Osteoblast (primary cell): Measurements from ENCODE around the gene PARD3. TPM values are rescaled to one million over a fixed set of nuclear protein-coding genes. Genes with fewer than 3 reads are reported as not detected.

Experiments used
- DNase-seq: peaks from one replicate; pipeline ENCODE4 v3.0.0; 2011; ENCODE audit warnings: low spot score, mixed read lengths; ENCODE audit not compliant: insufficient read length; ENCODE audit errors: missing footprints
- H2AFZ ChIP-seq: 2 replicates; pipeline ENCODE4 v1.6.0; 2011; ENCODE audit warnings: mild to moderate bottlenecking, low read length
- H3K27ac ChIP-seq: 2 replicates; pipeline ENCODE4 v1.5.1; 2011; ENCODE audit warnings: mild to moderate bottlenecking, low read depth, low read length, moderate library complexity
- H3K27me3 ChIP-seq: 2 replicates; pipeline ENCODE4 v1.6.0; 2012; ENCODE audit warnings: mild to moderate bottlenecking, control low read depth, inconsistent platforms, low read length, moderate library complexity; ENCODE audit not compliant: insufficient read depth
- H3K36me3 ChIP-seq: 2 replicates; pipeline ENCODE4 v1.5.1; 2011; ENCODE audit warnings: mild to moderate bottlenecking, low read length, control low read depth, moderate library complexity; ENCODE audit not compliant: insufficient read depth
- H3K4me1 ChIP-seq: 2 replicates; pipeline ENCODE4 v1.5.1; 2011; ENCODE audit warnings: mild to moderate bottlenecking, low read length, control low read depth, moderate library complexity; ENCODE audit not compliant: insufficient read depth
- H3K4me2 ChIP-seq: 2 replicates; pipeline ENCODE4 v1.6.0; 2011; ENCODE audit warnings: mild to moderate bottlenecking, low read length; ENCODE audit not compliant: insufficient read depth
- H3K4me3 ChIP-seq: fragments of 200-600 bp; sonication (generic); 3 replicates; pipeline ENCODE4 v1.5.1; 2012; ENCODE audit warnings: mild to moderate bottlenecking, low read length, inconsistent platforms; ENCODE audit not compliant: insufficient read depth
- H3K79me2 ChIP-seq: 2 replicates; pipeline ENCODE4 v1.6.0; 2012; ENCODE audit warnings: mild to moderate bottlenecking, low read length, control low read depth, inconsistent platforms; ENCODE audit not compliant: insufficient read depth
- H3K9me3 ChIP-seq: 2 replicates; pipeline ENCODE4 v1.5.1; 2011; ENCODE audit warnings: low read depth, low read length, control low read depth
- H4K20me1 ChIP-seq: 2 replicates; pipeline ENCODE4 v1.6.0; 2012; ENCODE audit warnings: mild to moderate bottlenecking, low read length, control low read depth; ENCODE audit not compliant: insufficient read depth
- CTCF ChIP-seq: IDR thresholded peaks from 2 replicates; pipeline ENCODE4 v1.5.1; 2011; ENCODE audit warnings: mild to moderate bottlenecking, low read depth, low read length, moderate library complexity; ENCODE audit errors: extremely low read depth
- total RNA-seq: library from RNA; depleted of rRNA; stranded (reverse); fragments of >200 nt; gene quantifications from 2 replicates; pipeline ENCODE4 v1.2.3, GENCODE V29; 2012

PARD3 gene
- total RNA-seq, 1 donor = 71.7 TPM

- Histone ChIP-seq H4K20me1 (no peaks in the 10 kb centered on the region), H2AFZ (no peak overlapping the region), H3K4me1 (peaks cover 20% of the 10 kb centered on the region), H3K9me3 (no peaks in the 10 kb centered on the region), H3K79me2 (no peaks in the 10 kb centered on the region), H3K27me3 (no peaks in the 10 kb centered on the region), H3K4me2 (no peak overlapping the region), H3K36me3 (no peaks in the 10 kb centered on the region), H3K4me3 (no peak overlapping the region), H3K27ac (no peak overlapping the region)
- TF ChIP-seq CTCF = no peak
- no peak for DNase-seq
These were observed 653.2 kb downstream of the PARD3 start for GRCh38 chr10:34161777-34162370.

DNA sequence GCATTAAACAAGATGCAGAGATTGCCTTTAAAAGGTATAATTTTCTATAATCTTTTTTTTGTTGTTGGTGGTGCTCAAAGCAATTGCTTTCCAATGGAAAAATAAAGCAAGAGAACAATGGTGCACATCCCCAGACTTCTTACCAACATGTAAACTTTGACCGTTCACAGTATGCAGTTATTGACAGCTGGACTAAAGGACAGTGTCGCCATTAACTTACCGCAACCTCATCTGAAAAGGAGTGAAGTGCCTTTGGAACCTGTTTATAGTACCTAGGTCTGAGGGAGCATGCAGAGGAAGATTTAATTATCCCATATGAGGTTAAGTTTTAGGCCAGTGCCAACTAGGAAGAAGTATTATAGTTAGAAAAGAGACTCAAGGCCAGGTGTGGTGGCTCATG, 654.5 kb downstream of the PARD3 start:
- no peaks in the 10 kb centered on the region for H3K27me3 ChIP-seq
- no peaks in the 10 kb centered on the region for H4K20me1 ChIP-seq
- no peak overlapping the region for H2AFZ ChIP-seq
- H3K79me2 ChIP-seq = no peaks in the 10 kb centered on the region
- no peaks in the 10 kb centered on the region for H3K9me3 ChIP-seq
- TF ChIP-seq CTCF = no peak
- DNase-seq = no peak
- no peak overlapping the region for H3K27ac ChIP-seq
- H3K36me3 ChIP-seq = no peaks in the 10 kb centered on the region
- peaks cover 26% of the 10 kb centered on the region for H3K4me1 ChIP-seq
- no peak overlapping the region for H3K4me3 ChIP-seq
- no peak overlapping the region for H3K4me2 ChIP-seq

DNA sequence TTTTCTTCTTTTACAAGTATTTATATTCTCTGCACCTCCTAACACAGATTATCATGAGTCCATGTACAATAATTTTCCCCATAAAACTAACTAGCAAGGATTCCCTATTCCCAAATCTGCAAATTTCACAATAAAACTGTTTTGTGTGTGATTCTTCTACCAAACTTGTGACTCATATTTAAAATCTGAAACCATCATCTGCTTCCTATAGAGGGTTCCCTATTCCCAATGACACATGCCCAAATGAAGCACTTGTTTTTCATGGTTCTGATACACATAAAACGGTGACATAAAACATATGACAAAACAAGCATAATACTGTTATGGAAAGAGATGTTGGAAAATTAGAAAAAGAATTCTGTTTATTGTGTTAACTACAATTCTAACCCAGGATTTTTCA, 657.6 kb downstream of the PARD3 start:
- Histone ChIP-seq H2AFZ (no peak overlapping the region), H3K4me1 (peaks cover 15% of the 10 kb centered on the region), H3K27me3 (no peaks in the 10 kb centered on the region), H4K20me1 (no peaks in the 10 kb centered on the region), H3K4me3 (peak overlapping the region; percentile 17), H3K36me3 (no peaks in the 10 kb centered on the region), H3K9me3 (no peaks in the 10 kb centered on the region), H3K4me2 (peak overlapping the region; percentile 69), H3K79me2 (no peaks in the 10 kb centered on the region), H3K27ac (peak overlapping the region; percentile 5)
- no peak for DNase-seq
- TF ChIP-seq CTCF = no peak

DNA sequence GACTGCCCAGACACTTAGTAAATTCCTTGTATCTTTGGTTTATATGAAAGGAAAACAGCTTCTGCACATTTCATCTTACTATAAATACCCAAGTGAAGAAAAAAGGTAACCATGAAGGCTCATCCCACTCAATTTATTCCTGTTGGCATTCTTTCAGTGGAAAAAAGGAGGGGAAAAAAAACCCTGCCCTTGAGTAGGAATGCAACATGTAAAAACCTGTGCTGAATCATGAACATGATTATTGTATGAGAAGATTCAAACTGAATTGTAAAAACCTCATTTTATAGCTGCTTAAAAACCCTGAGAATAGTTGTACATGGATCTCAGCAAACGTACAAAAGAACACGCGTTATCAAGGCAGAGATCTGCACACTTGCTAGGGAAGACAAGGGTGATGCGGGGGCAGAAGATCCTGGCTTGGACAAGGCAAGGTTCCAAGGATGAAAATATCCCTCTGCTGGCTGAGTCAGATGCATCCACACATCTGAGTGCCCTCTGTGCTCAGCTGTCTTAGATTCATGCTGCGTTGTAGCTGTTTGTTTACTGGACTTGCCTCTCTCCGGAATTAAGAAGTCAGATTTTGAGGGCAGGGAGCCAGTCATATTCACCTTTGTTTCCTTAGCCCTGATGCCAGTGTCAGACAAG, 658.2 kb downstream of the PARD3 start:
- DNase-seq = no peak
- peak overlapping the region; percentile 5 for H3K27ac ChIP-seq
- H4K20me1 ChIP-seq = no peaks in the 10 kb centered on the region
- H3K79me2 ChIP-seq = no peaks in the 10 kb centered on the region
- H3K4me1 ChIP-seq = peaks cover 15% of the 10 kb centered on the region
- no peak overlapping the region for H2AFZ ChIP-seq
- peak overlapping the region; percentile 69 for H3K4me2 ChIP-seq
- H3K4me3 ChIP-seq = peak overlapping the region; percentile 17
- H3K27me3 ChIP-seq = no peaks in the 10 kb centered on the region
- peak; percentile 36 for TF ChIP-seq CTCF
- no peaks in the 10 kb centered on the region for H3K36me3 ChIP-seq
- no peaks in the 10 kb centered on the region for H3K9me3 ChIP-seq
